DND-41 (cell line): ENCODE data around the gene NBAS.

Source experiments
- ATAC-seq: fragments of 200-7000 bp; cut with Tn5 transposase; 3 replicates; pipeline ENCODE4 v1.9.1; 2021; ENCODE audit warnings: low read depth; ENCODE audit not compliant: insufficient read depth
- DNase-seq: peaks from one replicate; pipeline ENCODE4 v3.0.0-alpha.2; 2020
- H2AFZ ChIP-seq: 2 replicates; pipeline ENCODE4 v1.6.0; 2012; ENCODE audit warnings: low read depth, low read length
- H3K27ac ChIP-seq: 2 replicates; pipeline ENCODE4 v1.5.1; 2012; ENCODE audit warnings: low read length, inconsistent platforms
- H3K27me3 ChIP-seq: fragments of 200-600 bp; sonication (generic); 2 replicates; pipeline ENCODE4 v1.6.0; 2012; ENCODE audit warnings: low read length, mild to moderate bottlenecking, inconsistent platforms; ENCODE audit not compliant: insufficient read depth, poor library complexity
- H3K36me3 ChIP-seq: 2 replicates; pipeline ENCODE4 v1.5.1; 2012; ENCODE audit warnings: low read length, inconsistent platforms; ENCODE audit not compliant: insufficient read depth
- H3K4me1 ChIP-seq: 2 replicates; pipeline ENCODE4 v1.5.1; 2012; ENCODE audit warnings: mild to moderate bottlenecking, low read length; ENCODE audit not compliant: insufficient read depth
- H3K4me2 ChIP-seq: 2 replicates; pipeline ENCODE4 v1.6.0; 2012; ENCODE audit warnings: mild to moderate bottlenecking, moderate library complexity, low read length, inconsistent platforms; ENCODE audit not compliant: insufficient read depth
- H3K4me3 ChIP-seq, 2 experiments: fragments of 200-600 bp in 1 of 2; shearing (Covaris generic) in 1 of 2; 2 replicates each; pipeline ENCODE4 v1.5.1; 2012 to 2016; ENCODE audit warnings: inconsistent platforms in 2 of 2, low read length in 2 of 2, mild to moderate bottlenecking in 2 of 2, low read depth in 1 of 2, moderate library complexity in 1 of 2
- H3K79me2 ChIP-seq: 2 replicates; pipeline ENCODE4 v1.6.0; 2012; ENCODE audit warnings: low read length, inconsistent platforms; ENCODE audit not compliant: insufficient read depth
- H3K9ac ChIP-seq: 2 replicates; pipeline ENCODE4 v1.6.0; 2012; ENCODE audit warnings: low read depth, mild to moderate bottlenecking, inconsistent platforms, low read length, moderate library complexity
- H3K9me3 ChIP-seq: 2 replicates; pipeline ENCODE4 v1.5.1; 2012; ENCODE audit warnings: low read length, moderate library complexity, mild to moderate bottlenecking, inconsistent platforms; ENCODE audit not compliant: insufficient read depth, severe bottlenecking
- H4K20me1 ChIP-seq: 2 replicates; pipeline ENCODE4 v1.6.0; 2012; ENCODE audit warnings: low read length; ENCODE audit not compliant: insufficient read depth
- EZH2 ChIP-seq: IDR thresholded peaks from 3 replicates; pipeline ENCODE4 v1.6.1; 2012; ENCODE audit warnings: borderline replicate concordance, low read depth, mild to moderate bottlenecking, moderate library complexity, low read length, inconsistent platforms; ENCODE audit not compliant: severe bottlenecking
- TF ChIP-seq, protein P1 (sequence below): IDR thresholded peaks from 2 replicates; pipeline ENCODE4 v1.5.1; 2012; ENCODE audit warnings: borderline replicate concordance, low read length, moderate library complexity, mild to moderate bottlenecking; ENCODE audit not compliant: poor library complexity, severe bottlenecking; ENCODE audit errors: extremely low read depth

The NBAS gene

DNA sequence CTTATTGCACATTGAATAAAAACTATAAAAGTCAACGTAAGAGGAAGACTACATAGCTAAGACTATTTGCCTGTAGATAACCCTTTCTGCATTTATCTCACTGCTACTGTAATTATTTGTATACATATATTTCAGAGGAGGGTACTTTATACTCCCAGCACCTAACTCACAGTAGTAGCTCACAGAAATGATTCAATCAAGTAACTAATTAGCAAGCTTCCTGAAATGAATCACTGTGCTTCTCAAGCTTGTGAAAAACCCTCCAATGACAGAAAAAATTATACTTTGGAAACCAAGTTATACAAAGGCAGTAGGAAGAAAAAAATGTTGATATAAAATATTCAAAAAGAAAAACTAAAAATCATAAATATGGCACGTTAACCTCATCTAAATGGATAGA is 124.9 kb downstream of the NBAS start:
- TF ChIP-seq, protein P1, sequence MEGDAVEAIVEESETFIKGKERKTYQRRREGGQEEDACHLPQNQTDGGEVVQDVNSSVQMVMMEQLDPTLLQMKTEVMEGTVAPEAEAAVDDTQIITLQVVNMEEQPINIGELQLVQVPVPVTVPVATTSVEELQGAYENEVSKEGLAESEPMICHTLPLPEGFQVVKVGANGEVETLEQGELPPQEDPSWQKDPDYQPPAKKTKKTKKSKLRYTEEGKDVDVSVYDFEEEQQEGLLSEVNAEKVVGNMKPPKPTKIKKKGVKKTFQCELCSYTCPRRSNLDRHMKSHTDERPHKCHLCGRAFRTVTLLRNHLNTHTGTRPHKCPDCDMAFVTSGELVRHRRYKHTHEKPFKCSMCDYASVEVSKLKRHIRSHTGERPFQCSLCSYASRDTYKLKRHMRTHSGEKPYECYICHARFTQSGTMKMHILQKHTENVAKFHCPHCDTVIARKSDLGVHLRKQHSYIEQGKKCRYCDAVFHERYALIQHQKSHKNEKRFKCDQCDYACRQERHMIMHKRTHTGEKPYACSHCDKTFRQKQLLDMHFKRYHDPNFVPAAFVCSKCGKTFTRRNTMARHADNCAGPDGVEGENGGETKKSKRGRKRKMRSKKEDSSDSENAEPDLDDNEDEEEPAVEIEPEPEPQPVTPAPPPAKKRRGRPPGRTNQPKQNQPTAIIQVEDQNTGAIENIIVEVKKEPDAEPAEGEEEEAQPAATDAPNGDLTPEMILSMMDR, result no peak
- TF ChIP-seq EZH2, result no peak

DNA sequence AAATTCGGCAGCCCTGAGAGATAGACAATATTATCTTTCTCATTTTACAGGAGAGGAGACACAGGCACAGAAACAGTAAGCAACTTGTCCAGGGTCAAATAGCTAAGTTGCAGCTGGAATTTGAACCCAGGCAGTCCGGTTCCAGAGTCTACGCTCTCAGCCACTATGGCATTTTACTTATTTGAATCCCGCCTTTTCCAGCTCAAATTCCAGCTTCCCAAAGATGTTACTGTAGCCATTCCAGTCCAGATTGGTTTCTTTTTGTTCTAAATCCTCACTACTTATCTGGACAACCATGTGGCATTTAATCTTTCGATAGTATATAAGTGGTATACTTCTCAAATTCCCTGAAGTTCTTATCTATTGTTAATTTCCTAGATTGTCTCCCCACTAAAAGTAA is 125.7 kb downstream of the NBAS start:
- Histone ChIP-seq H3K9me3 (no peaks in the 10 kb centered on the region), H3K4me3 (no peak overlapping the region), H3K79me2 (no peaks in the 10 kb centered on the region), H3K27ac (no peak overlapping the region), H3K27me3 (no peaks in the 10 kb centered on the region), H2AFZ (no peak overlapping the region), H3K4me1 (no peaks in the 10 kb centered on the region), H3K9ac (no peak overlapping the region), H4K20me1 (no peaks in the 10 kb centered on the region), H3K36me3 (no peaks in the 10 kb centered on the region), H3K4me2 (no peak overlapping the region)
- ATAC-seq, result no peak
- no peak for DNase-seq
- TF ChIP-seq EZH2, result no peak
- TF ChIP-seq, protein P1, result no peak

More for the DNA sequence above, 124.9 kb downstream of the NBAS start:
- Histone ChIP-seq H3K36me3 (no peaks in the 10 kb centered on the region), H4K20me1 (no peaks in the 10 kb centered on the region), H3K27ac (no peak overlapping the region), H3K9ac (no peak overlapping the region), H2AFZ (no peak overlapping the region), H3K79me2 (no peaks in the 10 kb centered on the region), H3K9me3 (no peaks in the 10 kb centered on the region), H3K4me1 (no peaks in the 10 kb centered on the region), H3K27me3 (no peaks in the 10 kb centered on the region), H3K4me3 (no peak overlapping the region), H3K4me2 (no peak overlapping the region)
- ATAC-seq, result no peak
- DNase-seq, result no peak

DNA sequence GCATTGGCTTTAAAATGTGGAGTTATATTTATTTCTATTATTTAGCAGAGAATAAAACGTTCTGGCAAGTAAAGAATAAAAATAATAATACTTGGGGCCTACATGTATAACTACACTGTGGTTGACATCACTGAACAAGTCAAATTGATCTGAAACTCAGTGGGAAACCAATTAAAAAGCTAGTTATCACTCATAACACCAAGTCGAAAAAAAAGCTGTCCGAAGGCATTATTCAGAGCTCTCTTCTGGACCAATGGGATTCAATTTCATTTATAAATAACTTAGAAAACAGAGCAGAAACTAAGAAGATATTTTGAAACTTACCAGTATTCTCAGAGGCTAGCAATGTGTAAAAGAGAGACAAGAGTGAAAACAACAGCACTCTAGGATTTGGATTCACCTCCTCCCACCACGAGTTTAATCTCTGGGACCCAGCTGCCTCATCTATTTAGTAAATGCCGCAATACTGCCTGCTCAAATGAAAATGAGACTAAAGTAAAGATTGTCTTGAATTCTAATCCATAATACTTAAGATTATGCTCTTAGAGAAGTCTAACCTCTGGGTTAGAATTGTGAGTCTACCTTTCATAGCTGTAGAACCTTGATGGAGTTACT is 128.4 kb downstream of the NBAS start:
- H2AFZ ChIP-seq, result no peak overlapping the region
- H3K27ac ChIP-seq, result no peak overlapping the region
- H3K36me3 ChIP-seq, result no peaks in the 10 kb centered on the region
- no peak for TF ChIP-seq EZH2
- TF ChIP-seq, protein P1, result no peak
- H3K9ac ChIP-seq, result no peak overlapping the region
- no peak for DNase-seq
- H3K4me2 ChIP-seq, result no peak overlapping the region
- no peaks in the 10 kb centered on the region for H3K4me1 ChIP-seq
- ATAC-seq, result no peak
- H3K9me3 ChIP-seq, result no peaks in the 10 kb centered on the region
- H3K4me3 ChIP-seq, result no peak overlapping the region
- no peaks in the 10 kb centered on the region for H3K27me3 ChIP-seq
- no peaks in the 10 kb centered on the region for H3K79me2 ChIP-seq
- H4K20me1 ChIP-seq, result no peaks in the 10 kb centered on the region

DNA sequence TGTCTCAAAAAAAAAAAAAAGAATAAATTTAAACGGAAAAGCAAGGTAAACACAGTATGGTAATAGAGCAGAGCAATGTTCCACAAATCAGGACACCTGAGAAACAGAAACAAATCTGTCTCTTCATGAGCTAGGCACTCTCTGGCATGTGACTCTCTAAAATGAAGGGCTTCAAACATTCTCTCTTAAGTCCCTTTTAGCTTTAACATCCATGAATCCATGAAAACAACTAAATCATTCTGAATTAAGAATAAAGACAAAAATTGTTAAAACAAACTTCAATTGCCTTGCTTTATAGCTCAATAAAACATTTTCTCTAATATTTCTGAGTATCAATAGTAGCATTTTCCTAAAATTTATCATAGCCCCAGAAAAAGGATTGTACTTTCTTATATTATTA is 132.1 kb downstream of the NBAS start:
- no peak for ATAC-seq
- no peak for DNase-seq
- H3K27me3 ChIP-seq, result no peaks in the 10 kb centered on the region
- no peak overlapping the region for H2AFZ ChIP-seq
- H3K4me3 ChIP-seq, result no peak overlapping the region
- H3K79me2 ChIP-seq, result no peaks in the 10 kb centered on the region
- H3K4me2 ChIP-seq, result no peak overlapping the region
- H4K20me1 ChIP-seq, result no peaks in the 10 kb centered on the region
- no peaks in the 10 kb centered on the region for H3K4me1 ChIP-seq
- TF ChIP-seq, protein P1, result no peak
- TF ChIP-seq EZH2, result no peak
- no peak overlapping the region for H3K27ac ChIP-seq
- no peak overlapping the region for H3K9ac ChIP-seq
- H3K36me3 ChIP-seq, result peaks cover 4% of the 10 kb centered on the region; the same call in 1 of the 2 replicates
- H3K9me3 ChIP-seq, result no peaks in the 10 kb centered on the region
